ENCODE measurements around the gene ATP8A2.
A peak's percentile ranks its signal among the peaks of the same experiment; 100 is the strongest.

Gene ATP8A2

GRCh38 chr13:25371158-25371874 is 458 bp upstream of the ATP8A2 start:
- no peak for DNase-seq (ENCODE audit: low read depth)
- TF ChIP-seq CTCF (conservative IDR thresholded peaks at IDR 0.05; ENCODE audit: control insufficient read depth, insufficient read depth, low read depth, low read length) = no peak
- no peak overlapping the region for H3K4me3 ChIP-seq (ENCODE audit: control insufficient read depth, low read depth, low read length)

- H3K4me3 ChIP-seq (ENCODE audit: control insufficient read depth, low read depth, low read length) = no peak overlapping the region
- no peak for DNase-seq (ENCODE audit: low read depth)
- no peak for TF ChIP-seq CTCF (conservative IDR thresholded peaks at IDR 0.05; ENCODE audit: control insufficient read depth, insufficient read depth, low read depth, low read length)
These were observed 709 bp downstream of the ATP8A2 start for GRCh38 chr13:25372284-25373081.

- peak; percentile 46 for DNase-seq (ENCODE audit: low read depth)
- no peak overlapping the region for H3K4me3 ChIP-seq (ENCODE audit: control insufficient read depth, low read depth, low read length)
- TF ChIP-seq CTCF (conservative IDR thresholded peaks at IDR 0.05; ENCODE audit: control insufficient read depth, insufficient read depth, low read depth, low read length) = peak; percentile 66
These were observed 4.1 kb downstream of the ATP8A2 start for GRCh38 chr13:25375727-25376358.

GRCh38 chr13:25377244-25377962 is 5.6 kb downstream of the ATP8A2 start:
- TF ChIP-seq CTCF (conservative IDR thresholded peaks at IDR 0.05; ENCODE audit: control insufficient read depth, insufficient read depth, low read depth, low read length) = no peak
- no peak overlapping the region for H3K4me3 ChIP-seq (ENCODE audit: control insufficient read depth, low read depth, low read length)
- DNase-seq (ENCODE audit: low read depth) = no peak

GRCh38 chr13:25378528-25378927 is 6.8 kb downstream of the ATP8A2 start:
- TF ChIP-seq CTCF (conservative IDR thresholded peaks at IDR 0.05; ENCODE audit: control insufficient read depth, insufficient read depth, low read depth, low read length) = no peak
- H3K4me3 ChIP-seq (ENCODE audit: control insufficient read depth, low read depth, low read length) = no peak overlapping the region
- no peak for DNase-seq (ENCODE audit: low read depth)

- no peak overlapping the region for H3K4me3 ChIP-seq (ENCODE audit: control insufficient read depth, low read depth, low read length)
- no peak for DNase-seq (ENCODE audit: low read depth)
- TF ChIP-seq CTCF (conservative IDR thresholded peaks at IDR 0.05; ENCODE audit: control insufficient read depth, insufficient read depth, low read depth, low read length) = no peak
These were observed 7.2 kb downstream of the ATP8A2 start for GRCh38 chr13:25379011-25379410.
